Hepatocyte (in vitro differentiated cells): ENCODE results near the gene TBX18.

Source experiments
- EZH2 ChIP-seq: fragments of 200-600 bp; sonication (generic); IDR thresholded peaks from 2 replicates; pipeline ENCODE4 v1.6.1; 2016; ENCODE audit warnings: antibody characterized with exemption, mild to moderate bottlenecking, borderline replicate concordance
- EZH2phosphoT487 ChIP-seq: fragments of 200-600 bp; sonication (generic); IDR thresholded peaks from one replicate; pipeline ENCODE4 v1.6.1; 2018; ENCODE audit warnings: antibody characterized with exemption, mild to moderate bottlenecking, low read depth, moderate library complexity; ENCODE audit not compliant: unreplicated experiment, severe bottlenecking
- TF ChIP-seq, protein P1 (sequence below): fragments of 200-600 bp; sonication (generic); IDR thresholded peaks from 2 replicates; pipeline ENCODE4 v1.5.1; 2016; ENCODE audit warnings: antibody characterized with exemption, mild to moderate bottlenecking; ENCODE audit not compliant: poor library complexity

DNA sequence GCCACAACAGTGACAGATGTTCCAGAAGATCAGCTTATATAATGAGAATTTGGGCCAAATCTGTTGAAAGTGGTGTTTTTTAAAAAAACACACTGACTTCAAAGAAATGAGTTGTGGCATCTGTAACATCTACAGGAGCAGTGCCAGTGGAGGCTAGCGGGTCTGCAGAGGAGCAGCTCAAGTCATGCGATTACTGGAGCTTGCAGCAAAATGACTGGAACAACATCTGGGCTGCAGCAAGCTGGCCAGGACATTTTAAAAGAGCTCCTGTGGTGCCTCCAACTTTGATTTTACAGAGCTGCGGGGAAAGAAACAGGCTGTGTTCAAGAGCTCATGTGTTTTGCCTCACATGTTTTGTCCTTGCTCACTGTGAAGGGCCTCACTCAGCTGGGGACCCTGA is 57.2 kb downstream of the TBX18 start:
- TF ChIP-seq, protein P1, sequence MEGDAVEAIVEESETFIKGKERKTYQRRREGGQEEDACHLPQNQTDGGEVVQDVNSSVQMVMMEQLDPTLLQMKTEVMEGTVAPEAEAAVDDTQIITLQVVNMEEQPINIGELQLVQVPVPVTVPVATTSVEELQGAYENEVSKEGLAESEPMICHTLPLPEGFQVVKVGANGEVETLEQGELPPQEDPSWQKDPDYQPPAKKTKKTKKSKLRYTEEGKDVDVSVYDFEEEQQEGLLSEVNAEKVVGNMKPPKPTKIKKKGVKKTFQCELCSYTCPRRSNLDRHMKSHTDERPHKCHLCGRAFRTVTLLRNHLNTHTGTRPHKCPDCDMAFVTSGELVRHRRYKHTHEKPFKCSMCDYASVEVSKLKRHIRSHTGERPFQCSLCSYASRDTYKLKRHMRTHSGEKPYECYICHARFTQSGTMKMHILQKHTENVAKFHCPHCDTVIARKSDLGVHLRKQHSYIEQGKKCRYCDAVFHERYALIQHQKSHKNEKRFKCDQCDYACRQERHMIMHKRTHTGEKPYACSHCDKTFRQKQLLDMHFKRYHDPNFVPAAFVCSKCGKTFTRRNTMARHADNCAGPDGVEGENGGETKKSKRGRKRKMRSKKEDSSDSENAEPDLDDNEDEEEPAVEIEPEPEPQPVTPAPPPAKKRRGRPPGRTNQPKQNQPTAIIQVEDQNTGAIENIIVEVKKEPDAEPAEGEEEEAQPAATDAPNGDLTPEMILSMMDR: no peak
- no peak for TF ChIP-seq EZH2
- TF ChIP-seq EZH2phosphoT487: no peak
